ENCODE data around the gene DPH3. TPM values are rescaled to one million over a fixed set of nuclear protein-coding genes. Genes with fewer than 3 reads are reported as not detected.

The DPH3 gene
- total RNA-seq, 1 donor from 2014 or later: 61.5 TPM

DNA sequence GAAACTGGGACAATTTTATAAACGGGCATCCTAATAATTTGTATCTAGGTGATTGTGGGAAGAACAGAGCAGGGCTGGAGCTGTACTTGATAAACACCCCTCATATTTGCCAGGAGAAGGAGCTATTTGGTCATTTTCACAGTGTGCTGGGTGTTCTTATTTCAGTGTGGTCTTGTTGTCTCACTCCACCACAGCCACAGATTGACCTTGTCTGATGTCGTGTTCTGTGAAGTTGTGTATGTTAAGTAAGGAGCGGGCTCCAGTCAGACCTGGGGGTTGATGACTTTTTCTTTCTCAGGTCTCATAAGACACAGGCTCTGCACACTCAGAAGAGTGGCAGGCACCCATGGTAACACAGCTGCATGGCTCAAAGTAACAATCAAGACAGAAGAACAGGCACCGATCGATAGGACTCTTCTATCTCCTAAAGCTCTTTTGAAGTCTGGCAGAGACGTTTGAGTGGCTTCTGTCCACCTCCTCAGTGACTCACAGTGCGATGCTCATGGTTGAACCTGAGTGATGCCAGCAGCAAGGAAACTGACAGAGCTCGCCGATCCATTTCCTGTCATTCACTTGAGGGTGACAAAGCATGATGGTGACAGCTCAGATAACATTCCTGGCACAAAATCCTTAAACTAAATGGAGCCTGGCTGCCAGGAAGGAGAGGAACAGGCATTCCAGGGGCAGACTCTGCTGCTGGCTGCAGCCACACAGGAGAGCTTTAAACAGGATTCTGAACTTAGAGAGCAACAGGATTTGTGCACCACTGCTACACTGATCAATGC is 20.8 kb downstream of the DPH3 start:
- no peaks in the 10 kb centered on the region for H3K36me3 ChIP-seq (ENCODE audit: insufficient read depth, low read length)
- H3K4me3 ChIP-seq (ENCODE audit: insufficient read depth, low read depth, low read length): no peak overlapping the region
- no peak overlapping the region for H3K4me3 Mint-ChIP-seq (ENCODE audit: unreplicated experiment)
- peaks cover 4% of the 10 kb centered on the region for H3K27me3 Mint-ChIP-seq (ENCODE audit: low read depth, unreplicated experiment)
- H4K20me1 ChIP-seq (ENCODE audit: insufficient read depth, low read length): no peaks in the 10 kb centered on the region
- peak overlapping the region; percentile 59 for H3K27ac Mint-ChIP-seq (ENCODE audit: unreplicated experiment)
- FAIRE-seq (no peak), DNase-seq (ENCODE audit: low read depth) (peak; percentile 39)
- H3K27me3 ChIP-seq (ENCODE audit: insufficient read depth, low read length): no peaks in the 10 kb centered on the region
- H3K4me1 ChIP-seq (ENCODE audit: insufficient read depth, low read length): peaks cover 11% of the 10 kb centered on the region
- no peak for TF ChIP-seq EZH2 (IDR thresholded peaks at IDR 0.05; ENCODE audit: insufficient read depth, low read length)
- TF ChIP-seq, protein P1, sequence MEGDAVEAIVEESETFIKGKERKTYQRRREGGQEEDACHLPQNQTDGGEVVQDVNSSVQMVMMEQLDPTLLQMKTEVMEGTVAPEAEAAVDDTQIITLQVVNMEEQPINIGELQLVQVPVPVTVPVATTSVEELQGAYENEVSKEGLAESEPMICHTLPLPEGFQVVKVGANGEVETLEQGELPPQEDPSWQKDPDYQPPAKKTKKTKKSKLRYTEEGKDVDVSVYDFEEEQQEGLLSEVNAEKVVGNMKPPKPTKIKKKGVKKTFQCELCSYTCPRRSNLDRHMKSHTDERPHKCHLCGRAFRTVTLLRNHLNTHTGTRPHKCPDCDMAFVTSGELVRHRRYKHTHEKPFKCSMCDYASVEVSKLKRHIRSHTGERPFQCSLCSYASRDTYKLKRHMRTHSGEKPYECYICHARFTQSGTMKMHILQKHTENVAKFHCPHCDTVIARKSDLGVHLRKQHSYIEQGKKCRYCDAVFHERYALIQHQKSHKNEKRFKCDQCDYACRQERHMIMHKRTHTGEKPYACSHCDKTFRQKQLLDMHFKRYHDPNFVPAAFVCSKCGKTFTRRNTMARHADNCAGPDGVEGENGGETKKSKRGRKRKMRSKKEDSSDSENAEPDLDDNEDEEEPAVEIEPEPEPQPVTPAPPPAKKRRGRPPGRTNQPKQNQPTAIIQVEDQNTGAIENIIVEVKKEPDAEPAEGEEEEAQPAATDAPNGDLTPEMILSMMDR (IDR thresholded peaks at IDR 0.05; ENCODE audit: insufficient read depth, low read depth, low read length): no peak
- H3K79me2 ChIP-seq (ENCODE audit: insufficient read depth, low read length): no peaks in the 10 kb centered on the region
- no peak overlapping the region for H3K9ac ChIP-seq (ENCODE audit: low read length)
- H3K4me2 ChIP-seq (ENCODE audit: low read length): peak overlapping the region; percentile 32
- H3K9me3 Mint-ChIP-seq (ENCODE audit: unreplicated experiment): no peaks in the 10 kb centered on the region
- H3K4me1 Mint-ChIP-seq (ENCODE audit: low read depth, unreplicated experiment): peaks cover 17% of the 10 kb centered on the region
- no peaks in the 10 kb centered on the region for H3K36me3 Mint-ChIP-seq (ENCODE audit: low read depth, unreplicated experiment)
- no peaks in the 10 kb centered on the region for H3K9me3 ChIP-seq (ENCODE audit: insufficient read depth, low read depth, low read length)
- peak overlapping the region; percentile 40 for H2AFZ ChIP-seq (ENCODE audit: low read depth, low read length)
- no peak overlapping the region for H3K27ac ChIP-seq (ENCODE audit: low read depth, low read length)

- Histone ChIP-seq H3K9ac (ENCODE audit: low read length) (no peak overlapping the region), H2AFZ (ENCODE audit: low read depth, low read length) (no peak overlapping the region), H3K4me3 (ENCODE audit: insufficient read depth, low read depth, low read length) (no peak overlapping the region), H3K9me3 (ENCODE audit: insufficient read depth, low read depth, low read length) (no peaks in the 10 kb centered on the region), H3K79me2 (ENCODE audit: insufficient read depth, low read length) (no peaks in the 10 kb centered on the region), H4K20me1 (ENCODE audit: insufficient read depth, low read length) (no peaks in the 10 kb centered on the region), H3K27ac (ENCODE audit: low read depth, low read length) (no peak overlapping the region), H3K36me3 (ENCODE audit: insufficient read depth, low read length) (no peaks in the 10 kb centered on the region), H3K4me2 (ENCODE audit: low read length) (no peak overlapping the region), H3K4me1 (ENCODE audit: insufficient read depth, low read length) (peaks cover 11% of the 10 kb centered on the region), H3K27me3 (ENCODE audit: insufficient read depth, low read length) (no peaks in the 10 kb centered on the region)
- FAIRE-seq (no peak), DNase-seq (ENCODE audit: low read depth) (no peak)
- Mint-ChIP-seq H3K27ac (ENCODE audit: unreplicated experiment) (no peak overlapping the region), H3K4me3 (ENCODE audit: unreplicated experiment) (no peak overlapping the region), H3K36me3 (ENCODE audit: low read depth, unreplicated experiment) (peaks cover 4% of the 10 kb centered on the region), H3K4me1 (ENCODE audit: low read depth, unreplicated experiment) (peaks cover 11% of the 10 kb centered on the region), H3K9me3 (ENCODE audit: unreplicated experiment) (no peaks in the 10 kb centered on the region), H3K27me3 (ENCODE audit: low read depth, unreplicated experiment) (peaks cover 4% of the 10 kb centered on the region)
- TF ChIP-seq, protein P1 (IDR thresholded peaks at IDR 0.05; ENCODE audit: insufficient read depth, low read depth, low read length): no peak
- TF ChIP-seq EZH2 (IDR thresholded peaks at IDR 0.05; ENCODE audit: insufficient read depth, low read length): no peak
These were observed 22.6 kb downstream of the DPH3 start for GRCh38 chr3:16242177-16242576.

DNA sequence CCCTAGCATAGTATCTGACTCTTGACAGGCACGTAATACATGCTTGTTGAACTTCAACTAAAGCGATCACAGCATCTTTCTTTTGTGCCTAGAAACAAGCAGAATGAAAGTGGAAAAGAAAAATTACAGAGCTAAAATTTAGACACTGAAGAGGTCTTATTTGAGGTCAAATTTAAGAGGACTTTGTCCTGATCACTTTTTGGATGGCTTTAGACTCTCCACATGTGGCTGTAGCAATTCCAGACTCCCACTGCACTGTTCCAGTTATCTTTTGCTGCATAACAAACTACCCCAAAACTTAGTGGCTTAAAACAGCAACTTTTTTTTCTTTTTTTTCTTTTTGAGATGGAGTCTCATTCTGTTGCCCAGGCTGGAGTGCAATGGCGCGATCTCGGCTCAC is 23.5 kb downstream of the DPH3 start:
- no peaks in the 10 kb centered on the region for H3K9me3 Mint-ChIP-seq (ENCODE audit: unreplicated experiment)
- no peak for TF ChIP-seq EZH2 (IDR thresholded peaks at IDR 0.05; ENCODE audit: insufficient read depth, low read length)
- TF ChIP-seq, protein P1 (IDR thresholded peaks at IDR 0.05; ENCODE audit: insufficient read depth, low read depth, low read length): no peak
- no peak overlapping the region for H3K27ac Mint-ChIP-seq (ENCODE audit: unreplicated experiment)
- Histone ChIP-seq H3K27ac (ENCODE audit: low read depth, low read length) (no peak overlapping the region), H3K79me2 (ENCODE audit: insufficient read depth, low read length) (no peaks in the 10 kb centered on the region), H3K4me3 (ENCODE audit: insufficient read depth, low read depth, low read length) (no peak overlapping the region), H3K9me3 (ENCODE audit: insufficient read depth, low read depth, low read length) (no peaks in the 10 kb centered on the region), H3K9ac (ENCODE audit: low read length) (no peak overlapping the region), H3K4me2 (ENCODE audit: low read length) (no peak overlapping the region), H2AFZ (ENCODE audit: low read depth, low read length) (no peak overlapping the region), H3K27me3 (ENCODE audit: insufficient read depth, low read length) (no peaks in the 10 kb centered on the region), H3K4me1 (ENCODE audit: insufficient read depth, low read length) (peaks cover 11% of the 10 kb centered on the region), H3K36me3 (ENCODE audit: insufficient read depth, low read length) (no peaks in the 10 kb centered on the region), H4K20me1 (ENCODE audit: insufficient read depth, low read length) (no peaks in the 10 kb centered on the region)
- H3K36me3 Mint-ChIP-seq (ENCODE audit: low read depth, unreplicated experiment): peaks cover 4% of the 10 kb centered on the region
- FAIRE-seq (no peak), DNase-seq (ENCODE audit: low read depth) (no peak)
- peaks cover 4% of the 10 kb centered on the region for H3K27me3 Mint-ChIP-seq (ENCODE audit: low read depth, unreplicated experiment)
- no peak overlapping the region for H3K4me3 Mint-ChIP-seq (ENCODE audit: unreplicated experiment)
- peaks cover 11% of the 10 kb centered on the region for H3K4me1 Mint-ChIP-seq (ENCODE audit: low read depth, unreplicated experiment)
